GM06990 (cell line): ENCODE data around the gene RNF112.

Experiments used
- DNase-seq: peaks from one replicate; pipeline ENCODE4 v3.0.0-alpha.2; 2011; ENCODE audit not compliant: insufficient read length; ENCODE audit errors: extremely low read depth
- H3K27me3 ChIP-seq: replicated peaks from 2 replicates; pipeline ENCODE4 v1.6.0; 2011; ENCODE audit warnings: low read length; ENCODE audit not compliant: control insufficient read depth, insufficient read depth
- H3K36me3 ChIP-seq: 2 replicates; pipeline ENCODE4 v1.5.1; 2011; ENCODE audit warnings: low read length; ENCODE audit not compliant: control insufficient read depth, insufficient read depth
- H3K4me3 ChIP-seq: replicated peaks from 2 replicates; pipeline ENCODE4 v1.5.1; 2011; ENCODE audit warnings: low read depth, mild to moderate bottlenecking, control low read depth, low read length
- CTCF ChIP-seq: IDR thresholded peaks from 2 replicates; pipeline ENCODE4 v1.5.1; 2011; ENCODE audit warnings: low read length, control low read depth, mild to moderate bottlenecking, inconsistent platforms; ENCODE audit not compliant: insufficient read depth, poor library complexity, severe bottlenecking

Gene RNF112

GRCh38 chr17:19381741-19382444 is 29.1 kb upstream of the RNF112 start:
- Histone ChIP-seq H3K27me3 (no peaks in the 10 kb centered on the region), H3K4me3 (no peak overlapping the region), H3K36me3 (peaks cover 34% of the 10 kb centered on the region)
- no peak for DNase-seq
- no peak for TF ChIP-seq CTCF

GRCh38 chr17:19382531-19383444 is 28.2 kb upstream of the RNF112 start:
- TF ChIP-seq CTCF = no peak
- Histone ChIP-seq H3K27me3 (no peaks in the 10 kb centered on the region), H3K36me3 (peaks cover 34% of the 10 kb centered on the region)

GRCh38 chr17:19383681-19384470 is 27.2 kb upstream of the RNF112 start:
- DNase-seq = no peak
- no peak for TF ChIP-seq CTCF

More at GRCh38 chr17:19382531-19383444, 28.2 kb upstream of the RNF112 start:
- DNase-seq = no peak
- no peak overlapping the region for H3K4me3 ChIP-seq

GRCh38 chr17:19384723-19385391 is 26.2 kb upstream of the RNF112 start:
- Histone ChIP-seq H3K4me3 (no peak overlapping the region), H3K27me3 (no peaks in the 10 kb centered on the region), H3K36me3 (peaks cover 34% of the 10 kb centered on the region)
- no peak for TF ChIP-seq CTCF
- DNase-seq = no peak

More at GRCh38 chr17:19383681-19384470, 27.2 kb upstream of the RNF112 start:
- no peak overlapping the region for H3K4me3 ChIP-seq
- peaks cover 34% of the 10 kb centered on the region for H3K36me3 ChIP-seq
- H3K27me3 ChIP-seq = no peaks in the 10 kb centered on the region

GRCh38 chr17:19385521-19385983 is 25.5 kb upstream of the RNF112 start:
- DNase-seq = no peak
- no peak overlapping the region for H3K4me3 ChIP-seq
- H3K27me3 ChIP-seq = no peaks in the 10 kb centered on the region
- peaks cover 30% of the 10 kb centered on the region for H3K36me3 ChIP-seq
- no peak for TF ChIP-seq CTCF
